HG03469 (cell line): ENCODE results near the gene PTPN7.

ENCODE experiments used
- ATAC-seq: cut with Tn5 transposase; IDR thresholded peaks from one replicate; pipeline ENCODE4 v1.9.1; 2021; ENCODE audit warnings: mild to moderate bottlenecking, moderate library complexity, moderate number of reproducible peaks; ENCODE audit not compliant: unreplicated experiment

Gene PTPN7

GRCh38 chr1:202133496-202133895, 26.9 kb downstream of the PTPN7 start:
- no peak for ATAC-seq

- no peak for ATAC-seq
Measured at GRCh38 chr1:202133001-202133400, 27.4 kb downstream of the PTPN7 start.

GRCh38 chr1:202131956-202132821, 28.2 kb downstream of the PTPN7 start:
- no peak for ATAC-seq

- no peak for ATAC-seq
Measured at GRCh38 chr1:202130816-202131522, 29.4 kb downstream of the PTPN7 start.

GRCh38 chr1:202130297-202130721, 30.1 kb downstream of the PTPN7 start:
- no peak for ATAC-seq

- ATAC-seq = no peak
Measured at GRCh38 chr1:202129453-202130296, 30.7 kb downstream of the PTPN7 start.

- no peak for ATAC-seq
Measured at GRCh38 chr1:202127836-202128622, 32.4 kb downstream of the PTPN7 start.

- ATAC-seq = no peak
Measured at GRCh38 chr1:202127061-202127460, 33.3 kb downstream of the PTPN7 start.

GRCh38 chr1:202126426-202126825, 34.0 kb downstream of the PTPN7 start:
- no peak for ATAC-seq

GRCh38 chr1:202125611-202126010, 34.8 kb downstream of the PTPN7 start:
- no peak for ATAC-seq

GRCh38 chr1:202124142-202124541, 36.3 kb downstream of the PTPN7 start:
- no peak for ATAC-seq

- no peak for ATAC-seq
Measured at GRCh38 chr1:202123336-202123813, 37.0 kb downstream of the PTPN7 start.

GRCh38 chr1:202122639-202123335, 37.6 kb downstream of the PTPN7 start, which contains the start of gene GPR37L1:
GPR37L1 (plus strand) TSS chr1:202122917; CDS start chr1:202122964, 47 bp downstream.
- no peak for ATAC-seq

GRCh38 chr1:202121006-202121405, 39.4 kb downstream of the PTPN7 start:
- no peak for ATAC-seq

GRCh38 chr1:202117898-202118371, 42.5 kb downstream of the PTPN7 start:
- no peak for ATAC-seq

- no peak for ATAC-seq
Measured at GRCh38 chr1:202116287-202116686, 44.1 kb downstream of the PTPN7 start.

GRCh38 chr1:202113690-202114300, 46.6 kb downstream of the PTPN7 start:
- no peak for ATAC-seq

- no peak for ATAC-seq
Measured at GRCh38 chr1:202112859-202113689, 47.3 kb downstream of the PTPN7 start.
